ENCODE data around the gene LNPEP. TPM values are rescaled to one million over a fixed set of nuclear protein-coding genes. Genes with fewer than 3 reads are reported as not detected.

Gene LNPEP
- total and polyA plus RNA-seq, 2 experiments from 2014 or later, result 7.3 to 20.1 TPM

DNA sequence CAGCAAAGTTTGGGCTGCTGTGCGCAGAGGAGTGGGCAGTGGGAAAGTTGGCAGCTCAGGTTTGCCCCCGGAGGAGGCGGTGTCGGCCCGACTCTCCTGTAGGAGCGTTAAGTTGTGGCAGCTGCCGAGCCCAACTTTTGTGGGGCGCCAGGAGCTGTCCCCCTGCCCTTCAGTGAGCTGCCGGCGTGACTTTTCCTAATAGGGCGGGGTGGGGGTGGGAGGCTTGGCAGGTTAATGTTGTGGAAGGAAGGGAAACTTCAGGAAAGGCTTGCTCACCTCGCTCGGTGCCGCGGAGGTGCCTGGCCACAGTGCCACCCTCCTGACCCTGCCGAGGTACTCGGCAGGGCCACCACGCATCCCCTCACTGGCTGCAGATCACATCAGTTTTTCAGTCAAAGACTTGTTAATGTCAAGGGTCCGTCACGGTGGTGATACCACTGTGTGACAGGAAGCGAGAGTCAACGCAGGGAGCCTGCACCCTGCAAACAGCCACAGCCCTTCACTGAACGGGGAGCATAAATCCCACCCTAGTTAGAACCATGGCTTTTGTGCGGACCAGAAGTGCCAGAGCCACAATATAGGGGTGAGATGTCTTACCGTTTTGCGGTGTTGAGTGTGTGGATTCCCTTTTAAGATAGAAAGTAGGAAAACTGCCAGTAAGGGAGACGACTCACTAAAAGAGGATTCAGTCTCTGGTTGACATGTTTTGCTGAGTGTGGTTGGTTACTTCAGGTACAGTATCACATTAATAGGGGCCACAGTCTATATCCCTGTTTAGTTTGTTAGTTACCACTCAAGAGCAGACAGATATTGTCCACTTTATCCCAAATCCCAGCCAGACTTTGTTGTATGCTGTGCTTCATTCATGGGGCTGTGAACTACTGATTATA, 796 bp downstream of the LNPEP start:
- H3K4me2 ChIP-seq (ENCODE audit: unreplicated experiment), result peak overlapping the region; percentile 92
- 0 to 2% methylated on average over 24 to 27 of the region's 27 CpGs for WGBS, 2 experiments (ENCODE audit: low coverage in 1 of 2, low lambda C conversion rate in 2 of 2, missing lambda C conversion rate in 2 of 2)
- TF ChIP-seq EZH2phosphoT487 (IDR thresholded peaks at IDR 0.05; ENCODE audit: insufficient read depth, low read depth), result no peak
- TF ChIP-seq EZH2 (IDR thresholded peaks at IDR 0.05; ENCODE audit: insufficient read depth, poor library complexity, severe bottlenecking), result no peak
- H3K4me3 ChIP-seq, result peak overlapping the region; percentile 85
- H3K79me2 ChIP-seq (ENCODE audit: insufficient read depth), result peaks cover 56% of the 10 kb centered on the region
- peak overlapping the region; percentile 97 for H2AFZ ChIP-seq
- in situ Hi-C loops (cut with MboI), result no loop called here
- peak overlapping the region; percentile 89 for H3K27ac ChIP-seq
- DNase-seq, result peak; percentile 71
- H3K36me3 ChIP-seq (ENCODE audit: low read depth), result no peaks in the 10 kb centered on the region
- H3K9me3 ChIP-seq (ENCODE audit: low read depth), result no peaks in the 10 kb centered on the region
- H3K4me1 ChIP-seq (ENCODE audit: insufficient read depth), result peaks cover 36% of the 10 kb centered on the region
- H3K9me2 ChIP-seq (ENCODE audit: insufficient read depth), result no peaks in the 10 kb centered on the region
- peak overlapping the region; percentile 88 for H3K9ac ChIP-seq
- 0 out of 2 replicates have a peak, but pooled peaks cover 10% of the 10 kb centered on the region for H4K20me1 ChIP-seq (ENCODE audit: insufficient read depth)
- H3K27me3 ChIP-seq (replicated peaks; ENCODE audit: insufficient read depth), result no peaks in the 10 kb centered on the region
- peaks cover 39% of the 10 kb centered on the region for H3F3A ChIP-seq (ENCODE audit: insufficient read depth)

DNA sequence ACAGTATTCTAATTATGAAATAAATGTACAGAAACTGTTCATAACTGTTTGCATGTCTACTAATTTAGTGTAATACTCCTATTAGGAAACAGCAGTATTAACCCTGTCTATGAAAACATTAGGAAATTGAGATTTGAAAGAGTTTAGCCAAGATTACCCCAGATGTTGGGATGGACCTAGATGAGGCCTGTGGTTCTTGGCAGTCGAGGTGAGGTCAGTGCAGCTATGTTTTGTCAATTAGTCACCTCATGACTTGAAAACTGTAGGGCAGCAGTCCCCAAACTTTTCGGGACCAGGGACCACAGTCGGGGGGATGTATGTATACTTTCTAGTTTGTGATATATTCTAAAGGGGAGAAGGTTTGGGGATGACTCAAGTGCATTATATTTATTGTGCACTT, 4.7 kb downstream of the LNPEP start:
- H3K4me1 ChIP-seq (ENCODE audit: insufficient read depth), result peaks cover 43% of the 10 kb centered on the region
- WGBS, 2 experiments (ENCODE audit: low coverage in 1 of 2, low lambda C conversion rate in 2 of 2, missing lambda C conversion rate in 2 of 2), result 71 to 75% methylated on average over 3 of the region's 3 CpGs
- H3K9me3 ChIP-seq (ENCODE audit: low read depth), result no peaks in the 10 kb centered on the region
- no peak overlapping the region for H3K4me2 ChIP-seq (ENCODE audit: unreplicated experiment)
- in situ Hi-C loops (cut with MboI), result no loop called here
- H3K27me3 ChIP-seq (replicated peaks; ENCODE audit: insufficient read depth), result no peaks in the 10 kb centered on the region
- DNase-seq, result peak; percentile 53
- H3K79me2 ChIP-seq (ENCODE audit: insufficient read depth), result peaks cover 77% of the 10 kb centered on the region
- H3K27ac ChIP-seq, result no peak overlapping the region
- H3K36me3 ChIP-seq (ENCODE audit: low read depth), result no peaks in the 10 kb centered on the region
- 0 out of 2 replicates have a peak, but pooled peaks cover 10% of the 10 kb centered on the region for H4K20me1 ChIP-seq (ENCODE audit: insufficient read depth)
- no peak overlapping the region for H2AFZ ChIP-seq
- no peak overlapping the region for H3K9ac ChIP-seq
- H3K4me3 ChIP-seq, result no peak overlapping the region
- TF ChIP-seq EZH2 (IDR thresholded peaks at IDR 0.05; ENCODE audit: insufficient read depth, poor library complexity, severe bottlenecking) (no peak), EZH2phosphoT487 (IDR thresholded peaks at IDR 0.05; ENCODE audit: insufficient read depth, low read depth) (no peak)
- H3F3A ChIP-seq (ENCODE audit: insufficient read depth), result peaks cover 38% of the 10 kb centered on the region
- H3K9me2 ChIP-seq (ENCODE audit: insufficient read depth), result no peaks in the 10 kb centered on the region

DNA sequence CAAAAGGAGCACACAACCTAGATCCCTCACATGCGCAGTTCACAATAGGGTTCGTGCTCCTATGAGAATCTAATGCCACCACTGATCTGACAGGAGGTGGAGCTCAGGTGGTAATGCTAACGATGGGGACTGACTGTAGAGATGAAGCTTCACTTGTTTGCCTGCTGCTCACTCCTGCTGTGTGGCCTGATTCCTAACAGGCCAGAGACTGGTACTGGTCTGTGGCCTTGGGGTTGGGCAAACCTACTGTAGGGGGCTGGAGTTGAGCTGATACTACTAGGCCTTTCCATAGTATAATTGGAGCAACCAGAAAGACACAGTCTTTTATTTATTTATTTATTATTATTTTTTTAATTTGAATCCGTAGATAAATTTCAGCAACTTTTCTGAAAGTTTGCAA, 5.3 kb downstream of the LNPEP start:
- no peak for TF ChIP-seq EZH2phosphoT487 (IDR thresholded peaks at IDR 0.05; ENCODE audit: insufficient read depth, low read depth)
- TF ChIP-seq EZH2 (IDR thresholded peaks at IDR 0.05; ENCODE audit: insufficient read depth, poor library complexity, severe bottlenecking), result no peak
- in situ Hi-C loops (cut with MboI), result no loop called here
- H3K4me2 ChIP-seq (ENCODE audit: unreplicated experiment), result no peak overlapping the region
- H2AFZ ChIP-seq, result no peak overlapping the region
- H3K27ac ChIP-seq, result no peak overlapping the region
- no peak for DNase-seq
- H3F3A ChIP-seq (ENCODE audit: insufficient read depth), result peaks cover 42% of the 10 kb centered on the region
- H3K4me1 ChIP-seq (ENCODE audit: insufficient read depth), result peaks cover 45% of the 10 kb centered on the region
- 67 to 71% methylated on average over 4 of the region's 4 CpGs for WGBS, 2 experiments (ENCODE audit: low coverage in 1 of 2, low lambda C conversion rate in 2 of 2, missing lambda C conversion rate in 2 of 2)
- H3K9ac ChIP-seq, result no peak overlapping the region
- H3K36me3 ChIP-seq (ENCODE audit: low read depth), result no peaks in the 10 kb centered on the region
- H3K9me2 ChIP-seq (ENCODE audit: insufficient read depth), result no peaks in the 10 kb centered on the region
- no peaks in the 10 kb centered on the region for H3K27me3 ChIP-seq (replicated peaks; ENCODE audit: insufficient read depth)
- H3K9me3 ChIP-seq (ENCODE audit: low read depth), result no peaks in the 10 kb centered on the region
- peaks cover 82% of the 10 kb centered on the region for H3K79me2 ChIP-seq (ENCODE audit: insufficient read depth)
- no peak overlapping the region for H3K4me3 ChIP-seq
- 0 out of 2 replicates have a peak, but pooled peaks cover 10% of the 10 kb centered on the region for H4K20me1 ChIP-seq (ENCODE audit: insufficient read depth)

DNA sequence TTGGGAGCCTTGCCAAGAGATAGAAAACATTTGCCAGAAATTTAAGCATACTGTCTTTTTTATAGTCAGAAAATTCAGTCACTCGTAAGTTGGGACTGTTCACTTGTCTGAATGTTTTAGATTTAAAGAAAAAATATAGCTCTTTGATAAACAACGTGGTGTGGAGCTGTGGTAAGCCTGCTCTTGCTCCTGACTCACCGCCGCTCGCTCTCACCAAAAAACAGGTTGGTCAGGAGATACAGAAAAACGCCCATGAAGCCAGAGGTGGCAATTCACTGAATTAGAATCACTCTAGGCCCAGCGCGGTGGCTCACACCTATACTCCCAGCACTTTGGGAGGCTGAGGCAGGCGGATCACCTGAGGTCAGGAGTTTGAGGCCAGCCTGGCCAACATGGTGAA, 6.2 kb downstream of the LNPEP start:
- Histone ChIP-seq H3K79me2 (ENCODE audit: insufficient read depth) (peaks cover 82% of the 10 kb centered on the region), H4K20me1 (ENCODE audit: insufficient read depth) (0 out of 2 replicates have a peak, but pooled peaks cover 10% of the 10 kb centered on the region), H3K9me3 (ENCODE audit: low read depth) (no peaks in the 10 kb centered on the region), H3K4me3 (no peak overlapping the region), H2AFZ (no peak overlapping the region), H3K9me2 (ENCODE audit: insufficient read depth) (no peaks in the 10 kb centered on the region), H3K4me2 (ENCODE audit: unreplicated experiment) (no peak overlapping the region), H3K4me1 (ENCODE audit: insufficient read depth) (peaks cover 53% of the 10 kb centered on the region), H3K27me3 (replicated peaks; ENCODE audit: insufficient read depth) (no peaks in the 10 kb centered on the region), H3F3A (ENCODE audit: insufficient read depth) (peaks cover 43% of the 10 kb centered on the region), H3K9ac (no peak overlapping the region), H3K36me3 (ENCODE audit: low read depth) (no peaks in the 10 kb centered on the region), H3K27ac (no peak overlapping the region)
- 97 to 99% methylated on average over 9 of the region's 9 CpGs for WGBS, 2 experiments (ENCODE audit: low coverage in 1 of 2, low lambda C conversion rate in 2 of 2, missing lambda C conversion rate in 2 of 2)
- DNase-seq, result no peak
- TF ChIP-seq EZH2 (IDR thresholded peaks at IDR 0.05; ENCODE audit: insufficient read depth, poor library complexity, severe bottlenecking), result no peak
- no peak for TF ChIP-seq EZH2phosphoT487 (IDR thresholded peaks at IDR 0.05; ENCODE audit: insufficient read depth, low read depth)
- in situ Hi-C loops (cut with MboI), result no loop called here

Data from GM23248 (cell line).